ENCODE measurements around the gene P2RY14.

P2RY14 gene

DNA sequence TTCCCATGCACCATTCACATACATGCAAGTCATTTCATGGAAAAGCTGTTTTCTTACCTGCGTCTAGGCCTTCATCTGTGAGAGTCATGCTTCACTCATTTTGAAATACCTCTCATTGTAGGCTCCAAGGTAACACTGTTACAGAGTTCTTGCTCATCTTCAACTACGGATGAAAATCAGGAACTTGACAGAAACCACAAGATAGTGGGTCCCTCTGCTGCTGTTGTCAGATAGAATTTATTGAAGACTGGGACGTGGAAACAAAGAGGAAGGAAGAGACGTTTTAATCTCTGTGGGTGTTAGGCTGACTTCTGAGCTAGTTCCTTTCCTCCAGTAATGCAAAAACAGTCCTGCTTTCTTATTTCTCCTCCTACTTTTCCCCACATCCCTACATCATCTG lies at the start of gene P2RY14:
P2RY14 (minus strand) TSS at position 313 of the 400 bp plus-strand sequence. CDS start 64,226 bp downstream, outside the sequence.
- peak within 1 kb of the TSS; percentile 87 for H3K9ac ChIP-seq (ENCODE audit: low read length)

DNA sequence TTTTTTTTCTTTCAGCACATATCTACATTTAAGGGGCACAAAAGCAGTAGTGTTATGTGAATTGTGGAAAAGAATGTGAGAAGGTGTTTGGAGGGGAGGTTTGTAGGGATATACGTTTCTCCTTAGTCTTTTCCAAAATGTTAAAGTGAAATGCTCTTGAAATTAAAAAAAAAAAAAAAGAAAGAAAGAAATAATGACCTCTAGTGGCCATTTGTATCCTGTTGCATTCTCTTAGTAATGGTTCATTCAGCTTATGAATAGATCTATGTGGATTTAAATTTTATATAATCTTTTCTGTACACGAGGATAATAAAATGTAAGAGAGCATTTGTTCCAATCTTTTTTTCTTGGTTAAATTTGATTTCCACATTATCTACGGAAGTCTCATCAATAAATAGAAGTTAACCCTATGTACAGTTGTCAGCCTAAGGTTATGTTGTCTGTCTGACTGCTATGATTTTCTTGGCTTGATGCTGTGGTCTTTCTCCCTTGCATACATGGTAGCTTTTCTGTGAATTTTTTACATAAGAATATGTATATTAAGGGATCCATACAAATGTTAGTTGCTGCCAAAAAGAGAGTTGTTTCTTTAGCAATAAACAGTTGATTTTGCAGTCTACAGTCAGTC lies 49.3 kb upstream of the P2RY14 start:
- H3K9me3 ChIP-seq (ENCODE audit: insufficient read depth, low read length): no peaks in the 10 kb centered on the region
- no peak for TF ChIP-seq EZH2phosphoT487 (IDR thresholded peaks at IDR 0.05; ENCODE audit: low read depth)
- TF ChIP-seq, protein P1, sequence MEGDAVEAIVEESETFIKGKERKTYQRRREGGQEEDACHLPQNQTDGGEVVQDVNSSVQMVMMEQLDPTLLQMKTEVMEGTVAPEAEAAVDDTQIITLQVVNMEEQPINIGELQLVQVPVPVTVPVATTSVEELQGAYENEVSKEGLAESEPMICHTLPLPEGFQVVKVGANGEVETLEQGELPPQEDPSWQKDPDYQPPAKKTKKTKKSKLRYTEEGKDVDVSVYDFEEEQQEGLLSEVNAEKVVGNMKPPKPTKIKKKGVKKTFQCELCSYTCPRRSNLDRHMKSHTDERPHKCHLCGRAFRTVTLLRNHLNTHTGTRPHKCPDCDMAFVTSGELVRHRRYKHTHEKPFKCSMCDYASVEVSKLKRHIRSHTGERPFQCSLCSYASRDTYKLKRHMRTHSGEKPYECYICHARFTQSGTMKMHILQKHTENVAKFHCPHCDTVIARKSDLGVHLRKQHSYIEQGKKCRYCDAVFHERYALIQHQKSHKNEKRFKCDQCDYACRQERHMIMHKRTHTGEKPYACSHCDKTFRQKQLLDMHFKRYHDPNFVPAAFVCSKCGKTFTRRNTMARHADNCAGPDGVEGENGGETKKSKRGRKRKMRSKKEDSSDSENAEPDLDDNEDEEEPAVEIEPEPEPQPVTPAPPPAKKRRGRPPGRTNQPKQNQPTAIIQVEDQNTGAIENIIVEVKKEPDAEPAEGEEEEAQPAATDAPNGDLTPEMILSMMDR (IDR thresholded peaks at IDR 0.05; ENCODE audit: low read depth, low read length): peak; percentile 62
- H4K20me1 ChIP-seq (ENCODE audit: insufficient read depth, low read length): no peaks in the 10 kb centered on the region
- no peaks in the 10 kb centered on the region for H3K27me3 ChIP-seq (ENCODE audit: low read depth, low read length)
- peak overlapping the region; percentile 61 for H3K4me2 ChIP-seq (ENCODE audit: low read length)
- H2AFZ ChIP-seq (ENCODE audit: low read depth, low read length): no peak overlapping the region
- H3K4me3 ChIP-seq (ENCODE audit: low read length): 0 out of 2 replicates have a peak overlapping the region, but pooled peaks have one; percentile 4
- peaks cover 42% of the 10 kb centered on the region for H3K4me1 ChIP-seq (ENCODE audit: low read length)
- no peak overlapping the region for H3K27ac ChIP-seq (ENCODE audit: low read length)
- no peaks in the 10 kb centered on the region for H3K79me2 ChIP-seq (ENCODE audit: low read length)
- no peaks in the 10 kb centered on the region for H3K36me3 ChIP-seq (replicated peaks; ENCODE audit: low read depth, low read length)
- no peak overlapping the region for H3K9ac ChIP-seq (ENCODE audit: low read length)

More for the DNA sequence above, at the start of gene P2RY14:
- TF ChIP-seq, protein P1 (IDR thresholded peaks at IDR 0.05; ENCODE audit: low read depth, low read length): peak; percentile 37; the same call in 1 of the 2 replicates
- TF ChIP-seq EZH2phosphoT487 (IDR thresholded peaks at IDR 0.05; ENCODE audit: low read depth): no peak
- no peaks in the 10 kb centered on the region for H4K20me1 ChIP-seq (ENCODE audit: insufficient read depth, low read length)
- H3K27me3 ChIP-seq (ENCODE audit: low read depth, low read length): no peaks in the 10 kb centered on the region
- H3K9me3 ChIP-seq (ENCODE audit: insufficient read depth, low read length): no peaks in the 10 kb centered on the region
- peak within 1 kb of the TSS; percentile 78 for H3K4me3 ChIP-seq (ENCODE audit: low read length)
- H3K36me3 ChIP-seq (replicated peaks; ENCODE audit: low read depth, low read length): no peaks in the 10 kb centered on the region
- H3K4me1 ChIP-seq (ENCODE audit: low read length): peaks cover 80% of the 10 kb centered on the region
- peak within 1 kb of the TSS; percentile 88 for H3K4me2 ChIP-seq (ENCODE audit: low read length)
- H3K27ac ChIP-seq (ENCODE audit: low read length): peak within 1 kb of the TSS; percentile 99
- peaks cover 26% of the 10 kb centered on the region for H3K79me2 ChIP-seq (ENCODE audit: low read length)
- no peak within 1 kb of the TSS for H2AFZ ChIP-seq (ENCODE audit: low read depth, low read length)

DNA sequence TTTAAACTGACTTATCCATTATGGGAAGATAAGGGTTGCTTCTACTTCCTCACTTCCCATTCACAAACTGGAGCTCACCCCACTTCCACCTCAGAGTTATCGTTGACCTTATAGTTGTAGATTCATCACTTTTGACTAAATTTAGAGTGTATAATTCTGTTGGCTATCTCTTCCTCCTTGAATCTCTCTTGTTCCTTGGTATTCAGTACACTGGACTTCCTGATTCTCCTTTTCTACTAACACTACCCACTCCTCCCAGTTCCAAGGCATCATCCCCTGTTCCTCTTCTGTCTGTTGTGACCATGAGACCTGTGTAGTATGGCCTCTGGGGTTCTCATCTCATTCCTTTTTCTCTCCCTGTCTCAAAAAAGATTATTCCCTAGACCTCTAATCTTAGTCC lies 44.2 kb upstream of the P2RY14 start:
- Histone ChIP-seq H3K27me3 (ENCODE audit: low read depth, low read length) (no peaks in the 10 kb centered on the region), H3K9me3 (ENCODE audit: insufficient read depth, low read length) (no peaks in the 10 kb centered on the region), H2AFZ (ENCODE audit: low read depth, low read length) (no peak overlapping the region), H3K27ac (ENCODE audit: low read length) (no peak overlapping the region), H3K36me3 (replicated peaks; ENCODE audit: low read depth, low read length) (no peaks in the 10 kb centered on the region), H3K9ac (ENCODE audit: low read length) (no peak overlapping the region), H3K4me2 (ENCODE audit: low read length) (no peak overlapping the region), H3K4me3 (ENCODE audit: low read length) (no peak overlapping the region), H4K20me1 (ENCODE audit: insufficient read depth, low read length) (no peaks in the 10 kb centered on the region), H3K4me1 (ENCODE audit: low read length) (peaks cover 35% of the 10 kb centered on the region), H3K79me2 (ENCODE audit: low read length) (no peaks in the 10 kb centered on the region)
- no peak for TF ChIP-seq EZH2phosphoT487 (IDR thresholded peaks at IDR 0.05; ENCODE audit: low read depth)
- TF ChIP-seq, protein P1 (IDR thresholded peaks at IDR 0.05; ENCODE audit: low read depth, low read length): no peak

DNA sequence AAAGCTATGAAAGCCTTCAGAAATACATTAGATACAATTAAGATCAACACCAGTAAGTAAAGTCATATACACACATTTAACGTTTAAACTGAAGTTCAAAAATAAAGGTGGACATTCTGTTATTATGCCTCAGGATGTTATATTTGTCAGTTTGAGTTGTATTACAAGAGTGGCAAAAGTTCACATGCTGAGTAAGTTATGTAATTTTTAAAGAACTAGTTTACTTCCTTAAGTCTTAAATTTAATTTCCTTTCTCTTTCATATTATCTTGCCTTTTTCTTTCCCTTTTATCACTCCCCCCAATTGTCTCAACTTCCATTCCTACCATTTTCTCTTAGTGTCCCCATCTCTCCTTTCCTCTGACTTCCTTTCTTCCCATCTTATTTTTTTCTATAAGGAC lies 43.2 kb upstream of the P2RY14 start:
- Histone ChIP-seq H3K4me3 (ENCODE audit: low read length) (no peak overlapping the region), H2AFZ (ENCODE audit: low read depth, low read length) (no peak overlapping the region), H3K79me2 (ENCODE audit: low read length) (no peaks in the 10 kb centered on the region), H4K20me1 (ENCODE audit: insufficient read depth, low read length) (no peaks in the 10 kb centered on the region), H3K9me3 (ENCODE audit: insufficient read depth, low read length) (no peaks in the 10 kb centered on the region), H3K27me3 (ENCODE audit: low read depth, low read length) (no peaks in the 10 kb centered on the region), H3K27ac (ENCODE audit: low read length) (no peak overlapping the region), H3K36me3 (replicated peaks; ENCODE audit: low read depth, low read length) (no peaks in the 10 kb centered on the region), H3K9ac (ENCODE audit: low read length) (no peak overlapping the region), H3K4me1 (ENCODE audit: low read length) (peaks cover 39% of the 10 kb centered on the region), H3K4me2 (ENCODE audit: low read length) (no peak overlapping the region)
- no peak for TF ChIP-seq EZH2phosphoT487 (IDR thresholded peaks at IDR 0.05; ENCODE audit: low read depth)
- TF ChIP-seq, protein P1 (IDR thresholded peaks at IDR 0.05; ENCODE audit: low read depth, low read length): no peak
